K562 (cell line): ENCODE measurements around the gene GMNN.

Experiments
- GTF3C2 ChIP-seq: IDR thresholded peaks from 3 replicates; pipeline ENCODE4 v1.6.1; 2011; ENCODE audit warnings: borderline replicate concordance, mild to moderate bottlenecking, moderate library complexity; ENCODE audit not compliant: insufficient read length; ENCODE audit errors: extremely low read depth
- TBP ChIP-seq: optimal IDR thresholded peaks from 2 replicates; pipeline ENCODE3; 2011; ENCODE audit warnings: low read depth, low read length, improper control_type of control experiment
- ZNF24 ChIP-seq: fragments of 450-650 bp; IDR thresholded peaks from 2 replicates; pipeline ENCODE4 v1.6.1; 2016
- ZNF431 ChIP-seq: sonication (generic); formaldehyde crosslinking; IDR thresholded peaks from 2 replicates; pipeline ENCODE4 v1.8.0; 2022; ENCODE audit warnings: mild to moderate bottlenecking, missing genetic modification reagents
- TF ChIP-seq, protein P1 (sequence below): conservative IDR thresholded peaks from 2 replicates; pipeline ENCODE4 v1.6.1; 2011; ENCODE audit warnings: low read depth, mild to moderate bottlenecking, low read length; ENCODE audit not compliant: control insufficient read depth
- TF ChIP-seq, protein P2 (sequence below), 3 experiments: IDR thresholded peaks in 2 of 3; conservative IDR thresholded peaks in 1 of 3; 2 replicates each; pipeline ENCODE4 v1.5.1; 2011 to 2012; ENCODE audit warnings: low read length in 3 of 3, mild to moderate bottlenecking in 3 of 3, control low read depth in 2 of 3, improper control_type of control experiment in 1 of 3, inconsistent platforms in 1 of 3, low read depth in 1 of 3, mixed read lengths in 1 of 3, moderate library complexity in 1 of 3; ENCODE audit not compliant: insufficient read depth in 2 of 3
- TF ChIP-seq, protein P3 (sequence below): fragments of 450-650 bp; IDR thresholded peaks from 2 replicates; pipeline ENCODE4 v1.6.1; 2016; ENCODE audit warnings: antibody characterized with exemption

DNA sequence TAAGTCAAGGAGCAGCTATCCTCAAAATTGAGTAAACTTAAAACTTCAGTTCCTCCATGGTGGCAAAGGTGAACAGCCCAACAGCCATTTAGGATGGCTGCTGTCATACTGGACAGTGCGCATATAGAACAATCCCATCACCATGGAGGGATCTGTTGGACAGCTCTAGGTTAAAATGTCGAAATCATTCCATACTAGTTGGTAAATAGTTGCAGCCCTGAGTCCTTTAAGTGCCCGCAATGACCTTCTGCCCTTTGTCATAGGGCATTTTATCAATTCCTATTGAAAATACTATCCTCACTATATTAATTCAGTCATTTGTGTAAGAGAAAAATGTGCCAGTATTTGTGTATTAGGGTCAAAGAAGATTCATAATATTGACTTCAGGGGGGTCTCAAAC lies 32.8 kb downstream of the GMNN start:
- TF ChIP-seq, protein P1, sequence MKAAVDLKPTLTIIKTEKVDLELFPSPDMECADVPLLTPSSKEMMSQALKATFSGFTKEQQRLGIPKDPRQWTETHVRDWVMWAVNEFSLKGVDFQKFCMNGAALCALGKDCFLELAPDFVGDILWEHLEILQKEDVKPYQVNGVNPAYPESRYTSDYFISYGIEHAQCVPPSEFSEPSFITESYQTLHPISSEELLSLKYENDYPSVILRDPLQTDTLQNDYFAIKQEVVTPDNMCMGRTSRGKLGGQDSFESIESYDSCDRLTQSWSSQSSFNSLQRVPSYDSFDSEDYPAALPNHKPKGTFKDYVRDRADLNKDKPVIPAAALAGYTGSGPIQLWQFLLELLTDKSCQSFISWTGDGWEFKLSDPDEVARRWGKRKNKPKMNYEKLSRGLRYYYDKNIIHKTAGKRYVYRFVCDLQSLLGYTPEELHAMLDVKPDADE, result no peak
- TF ChIP-seq TBP (no peak), GTF3C2 (no peak), ZNF431 (no peak), ZNF24 (no peak)
- TF ChIP-seq, protein P2, sequence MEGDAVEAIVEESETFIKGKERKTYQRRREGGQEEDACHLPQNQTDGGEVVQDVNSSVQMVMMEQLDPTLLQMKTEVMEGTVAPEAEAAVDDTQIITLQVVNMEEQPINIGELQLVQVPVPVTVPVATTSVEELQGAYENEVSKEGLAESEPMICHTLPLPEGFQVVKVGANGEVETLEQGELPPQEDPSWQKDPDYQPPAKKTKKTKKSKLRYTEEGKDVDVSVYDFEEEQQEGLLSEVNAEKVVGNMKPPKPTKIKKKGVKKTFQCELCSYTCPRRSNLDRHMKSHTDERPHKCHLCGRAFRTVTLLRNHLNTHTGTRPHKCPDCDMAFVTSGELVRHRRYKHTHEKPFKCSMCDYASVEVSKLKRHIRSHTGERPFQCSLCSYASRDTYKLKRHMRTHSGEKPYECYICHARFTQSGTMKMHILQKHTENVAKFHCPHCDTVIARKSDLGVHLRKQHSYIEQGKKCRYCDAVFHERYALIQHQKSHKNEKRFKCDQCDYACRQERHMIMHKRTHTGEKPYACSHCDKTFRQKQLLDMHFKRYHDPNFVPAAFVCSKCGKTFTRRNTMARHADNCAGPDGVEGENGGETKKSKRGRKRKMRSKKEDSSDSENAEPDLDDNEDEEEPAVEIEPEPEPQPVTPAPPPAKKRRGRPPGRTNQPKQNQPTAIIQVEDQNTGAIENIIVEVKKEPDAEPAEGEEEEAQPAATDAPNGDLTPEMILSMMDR (IDR thresholded peaks at IDR 0.05 in 2 of 3, conservative IDR thresholded peaks at IDR 0.05 in 1 of 3; ENCODE audit: insufficient read depth in 2 of 3, low read depth in 1 of 3, low read length in 3 of 3), result no peak
- TF ChIP-seq, protein P3, sequence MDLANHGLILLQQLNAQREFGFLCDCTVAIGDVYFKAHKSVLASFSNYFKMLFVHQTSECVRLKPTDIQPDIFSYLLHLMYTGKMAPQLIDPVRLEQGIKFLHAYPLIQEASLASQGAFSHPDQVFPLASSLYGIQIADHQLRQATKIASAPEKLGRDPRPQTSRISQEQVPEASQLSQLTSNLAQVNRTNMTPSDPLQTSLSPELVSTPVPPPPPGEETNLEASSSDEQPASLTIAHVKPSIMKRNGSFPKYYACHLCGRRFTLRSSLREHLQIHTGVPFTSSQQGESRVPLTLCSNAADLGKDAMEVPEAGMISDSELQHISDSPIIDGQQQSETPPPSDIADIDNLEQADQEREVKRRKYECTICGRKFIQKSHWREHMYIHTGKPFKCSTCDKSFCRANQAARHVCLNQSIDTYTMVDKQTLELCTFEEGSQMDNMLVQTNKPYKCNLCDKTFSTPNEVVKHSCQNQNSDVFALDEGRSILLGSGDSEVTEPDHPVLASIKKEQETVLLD, result no peak
